HG02884 (cell line): ENCODE data around the gene PIP5K1B.

Experiments used
- ATAC-seq: cut with Tn5 transposase; IDR thresholded peaks from one replicate; pipeline ENCODE4 v1.9.1; 2021; ENCODE audit warnings: mild to moderate bottlenecking, moderate library complexity; ENCODE audit not compliant: unreplicated experiment

Gene PIP5K1B

GRCh38 chr9:68707801-68708488 is 2.9 kb downstream of the PIP5K1B start:
- ATAC-seq = no peak

DNA sequence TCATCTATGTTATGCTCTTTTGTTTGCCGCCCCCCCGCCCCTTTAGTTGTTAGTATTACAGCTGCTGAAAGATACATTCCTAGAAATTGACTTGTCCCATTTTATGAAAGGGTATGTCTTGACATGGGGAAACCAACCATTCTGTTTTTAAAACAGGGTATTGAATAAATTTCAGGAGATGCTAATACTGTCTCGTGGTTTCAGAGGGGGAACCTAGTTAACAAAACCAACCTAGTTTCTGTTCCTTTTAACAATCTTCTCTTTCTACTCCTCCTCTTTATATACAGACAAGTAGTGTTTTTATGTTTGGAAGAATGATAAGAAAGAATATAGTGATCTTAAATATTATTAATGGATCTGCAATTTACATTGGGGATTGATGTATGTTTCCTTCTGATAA is 3.5 kb downstream of the PIP5K1B start:
- ATAC-seq = no peak

DNA sequence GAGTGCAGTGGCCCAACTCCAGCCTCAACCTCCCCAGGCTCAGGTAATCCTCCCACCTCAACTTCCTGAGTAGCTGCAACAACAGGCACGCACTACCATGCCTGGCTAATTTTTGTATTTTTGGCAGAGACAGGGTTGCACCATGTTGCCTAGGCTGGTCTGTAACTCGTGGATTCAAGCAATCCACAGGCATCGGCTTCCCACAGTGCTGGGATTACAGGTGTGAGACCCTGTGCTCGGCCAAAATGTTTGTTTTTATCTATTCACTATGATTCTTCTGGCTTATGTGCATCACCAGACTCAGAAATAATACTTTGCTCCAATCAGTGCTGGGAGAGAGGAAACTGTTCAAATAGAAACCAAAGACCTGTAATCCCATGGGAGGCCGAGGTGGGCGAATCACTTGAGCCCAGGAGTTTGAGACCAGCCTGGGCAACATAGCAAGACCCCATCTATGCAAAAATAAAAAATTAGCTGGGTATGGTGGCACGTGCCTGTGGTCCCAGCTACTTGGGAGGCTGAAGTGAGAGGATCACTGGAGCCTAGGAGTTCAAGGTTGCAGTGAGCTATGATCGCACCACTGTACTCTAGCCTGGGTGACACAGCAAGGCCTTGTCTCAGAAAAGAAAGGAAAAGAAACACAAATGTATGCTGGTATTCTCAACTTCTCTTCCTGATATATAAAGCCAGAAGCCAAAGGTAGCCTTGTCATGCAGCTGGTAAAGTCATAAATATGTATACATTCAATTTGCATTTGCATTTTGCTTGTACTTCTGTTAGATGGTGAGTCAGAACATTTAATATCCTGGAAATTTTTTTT is 4.5 kb downstream of the PIP5K1B start:
- ATAC-seq = no peak

- no peak for ATAC-seq
These were observed 5.1 kb downstream of the PIP5K1B start for GRCh38 chr9:68710111-68710471.

- no peak for ATAC-seq
These were observed 6.2 kb downstream of the PIP5K1B start for GRCh38 chr9:68711281-68711680.

DNA sequence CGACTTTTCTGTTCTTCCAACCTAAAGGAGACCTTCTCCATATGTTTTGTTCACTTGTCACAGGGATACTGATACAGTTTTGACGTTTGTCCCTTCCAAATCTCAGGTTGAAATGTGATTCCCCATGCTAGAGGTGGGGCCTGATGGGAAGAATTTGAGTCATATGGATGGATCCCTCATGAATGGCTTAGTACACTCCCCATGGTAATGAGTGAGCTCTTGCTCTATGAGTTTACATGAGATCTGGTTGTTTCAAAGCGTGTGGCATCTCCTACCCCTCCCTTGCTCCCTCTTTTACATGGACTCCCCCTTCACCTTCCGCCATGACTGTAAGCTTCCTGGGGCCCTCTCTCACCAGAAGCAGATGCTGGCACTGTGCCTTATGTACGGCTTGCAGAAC is 6.9 kb downstream of the PIP5K1B start:
- no peak for ATAC-seq

GRCh38 chr9:68714416-68715180 is 9.6 kb downstream of the PIP5K1B start:
- ATAC-seq = no peak

DNA sequence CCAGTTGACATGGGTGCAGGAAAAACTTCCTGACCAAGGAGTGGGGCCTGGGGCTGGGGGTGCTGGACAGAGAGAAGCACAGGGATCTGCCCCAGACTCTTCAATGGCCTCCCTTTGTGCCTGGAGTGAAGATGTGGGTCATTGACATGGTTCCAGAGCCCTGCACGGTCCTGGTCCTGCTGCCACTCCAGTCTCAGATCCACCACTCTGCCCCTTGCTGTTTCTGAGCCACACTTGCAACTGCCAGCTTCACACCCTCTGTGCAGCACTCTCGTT is 10.1 kb downstream of the PIP5K1B start:
- ATAC-seq = no peak

DNA sequence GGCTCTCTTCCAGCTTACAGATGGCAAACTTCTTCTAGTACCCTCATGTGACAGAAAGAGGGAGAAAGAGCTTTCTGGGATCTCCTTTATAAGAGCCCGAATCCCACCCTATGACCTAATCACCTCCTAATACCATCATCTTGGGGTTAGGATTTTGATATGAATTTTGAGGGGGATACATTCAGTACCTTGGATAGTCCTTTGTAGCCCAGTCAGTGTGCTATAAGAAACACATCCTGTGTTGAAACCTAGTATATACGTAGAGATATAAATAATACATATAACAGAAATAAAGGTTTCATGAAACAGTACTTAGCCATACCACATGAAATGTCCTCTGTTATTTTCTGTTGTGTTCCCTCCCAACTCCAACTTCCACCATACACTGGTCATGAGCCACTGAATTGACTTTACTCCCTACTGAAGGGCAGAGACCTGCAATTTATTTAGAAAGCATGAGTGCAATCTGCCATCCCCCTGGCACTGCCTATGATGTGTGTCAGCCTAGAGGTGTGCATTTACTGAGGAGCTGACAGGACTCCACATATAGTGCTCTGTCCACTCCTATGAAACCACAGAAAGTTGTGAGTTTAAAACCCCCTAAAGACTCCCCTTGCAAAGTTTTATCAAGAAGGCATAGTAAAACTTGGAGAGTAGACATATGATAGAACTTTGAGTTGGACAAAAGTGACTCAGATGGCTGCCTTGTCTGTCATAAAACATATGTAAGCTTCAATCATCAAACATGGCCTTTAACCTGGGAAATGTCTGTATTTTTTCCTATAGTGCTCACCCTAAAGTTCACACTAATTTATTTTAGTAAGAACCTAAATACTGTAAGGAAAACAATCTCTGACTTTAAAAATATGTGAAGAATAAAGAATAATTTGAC is 12.8 kb downstream of the PIP5K1B start:
- no peak for ATAC-seq

DNA sequence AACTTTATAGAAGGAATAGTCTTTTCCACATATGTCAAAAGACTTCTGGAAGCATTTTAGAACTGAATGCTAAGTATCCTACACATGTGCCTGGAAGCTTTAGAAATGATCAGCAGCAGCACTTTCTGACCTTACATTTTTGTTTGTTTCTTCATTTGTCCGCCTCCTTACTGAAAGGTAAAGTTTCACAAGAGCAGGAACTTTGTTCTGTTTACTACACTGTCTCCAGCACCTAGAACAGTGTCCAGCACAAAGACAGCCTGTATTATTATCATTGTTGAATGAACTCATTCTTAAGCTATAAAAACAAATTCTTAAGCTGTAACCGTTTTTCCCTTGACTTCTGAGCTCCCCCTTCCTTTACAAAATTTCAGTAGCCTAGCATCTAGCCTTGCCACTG is 14.8 kb downstream of the PIP5K1B start:
- ATAC-seq = no peak

- no peak for ATAC-seq
These were observed 15.7 kb downstream of the PIP5K1B start for GRCh38 chr9:68720656-68721313.

DNA sequence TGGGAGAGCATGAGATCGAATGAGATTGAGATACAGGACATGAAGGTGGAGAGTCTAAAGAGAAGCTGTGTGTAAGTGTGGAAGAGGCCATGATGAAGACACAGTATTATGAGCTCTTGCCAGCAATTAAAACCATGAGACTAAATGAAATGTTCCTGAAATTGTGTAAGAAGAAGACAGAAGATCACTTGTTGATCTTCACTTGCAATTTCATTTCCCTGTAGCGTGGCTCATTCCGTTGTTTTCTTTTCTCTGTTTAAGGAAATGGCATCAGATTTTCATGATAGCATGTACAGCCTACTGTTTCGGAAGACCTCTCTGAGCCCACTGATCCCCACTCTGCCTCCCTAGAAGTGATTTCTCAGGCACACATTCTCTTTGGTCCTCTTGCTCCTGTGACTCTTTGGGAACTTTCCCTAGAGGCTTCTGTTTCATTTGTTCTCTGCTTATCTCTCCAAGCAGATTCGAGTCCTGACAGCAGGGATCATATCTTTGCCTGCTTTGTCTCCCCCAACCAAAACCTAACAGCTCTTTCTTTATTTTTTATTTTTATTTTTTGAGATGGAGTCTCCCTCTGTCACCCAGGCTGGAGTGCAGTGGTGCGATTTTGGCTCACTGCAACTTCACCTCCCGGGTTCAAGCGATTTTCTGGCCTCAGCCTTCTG is 16.8 kb downstream of the PIP5K1B start:
- no peak for ATAC-seq

- no peak for ATAC-seq
These were observed 20.0 kb downstream of the PIP5K1B start for GRCh38 chr9:68725070-68725469.

DNA sequence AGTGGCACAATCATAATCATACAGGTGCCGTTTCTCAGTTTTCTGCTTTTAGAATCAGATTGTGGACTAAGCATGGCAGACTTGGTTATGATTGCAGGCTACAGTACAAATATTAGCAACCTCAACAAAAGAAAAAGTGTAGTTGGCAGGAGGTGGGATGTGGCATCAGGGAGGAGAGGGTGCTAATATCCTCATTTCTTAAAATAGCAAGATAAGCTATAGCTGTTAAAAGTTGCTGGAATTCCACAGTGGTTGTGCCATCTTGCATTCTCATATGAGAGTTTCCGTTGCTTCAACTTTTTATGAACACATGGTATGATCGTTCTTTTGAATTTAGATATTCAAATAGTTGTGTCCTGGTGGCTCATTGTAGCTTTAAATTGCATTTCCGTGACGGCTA is 21.4 kb downstream of the PIP5K1B start:
- no peak for ATAC-seq

DNA sequence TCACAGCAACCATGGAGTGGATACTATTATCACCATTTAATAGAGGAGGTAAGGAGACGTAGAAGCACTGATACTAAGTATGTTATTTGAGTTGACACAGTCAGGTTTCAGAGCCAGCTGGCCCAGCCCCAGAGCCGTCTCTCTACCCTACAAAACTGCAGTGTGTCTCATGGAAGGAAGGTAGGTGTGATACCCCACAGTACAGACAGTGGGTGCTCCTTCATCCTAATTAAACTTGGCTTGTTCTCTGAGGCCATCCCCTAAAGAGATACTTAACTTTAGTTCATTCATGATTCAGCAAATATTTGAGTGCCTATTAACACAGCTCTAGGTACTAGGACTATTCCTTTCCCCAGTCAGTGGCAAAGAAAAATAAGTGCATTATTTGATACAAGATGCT is 22.6 kb downstream of the PIP5K1B start:
- ATAC-seq = no peak

DNA sequence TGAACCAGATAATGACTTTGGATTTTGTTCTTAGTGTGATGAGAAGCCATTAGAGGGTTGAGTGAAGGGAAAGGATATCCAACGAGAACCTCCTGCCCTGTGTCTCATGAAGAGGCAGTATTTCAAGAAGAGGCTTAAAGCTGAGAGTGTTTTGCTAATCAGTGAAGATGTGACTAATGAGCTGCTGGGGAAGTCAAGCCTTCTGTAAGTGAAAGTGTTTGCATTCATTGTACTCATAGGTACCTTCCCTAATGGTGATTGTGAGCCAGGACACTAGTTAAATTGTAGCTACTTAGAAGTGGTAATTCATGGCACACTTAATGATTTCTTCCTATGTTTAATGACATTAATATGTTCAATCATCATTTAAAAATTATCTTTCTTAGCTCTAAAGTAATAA is 23.7 kb downstream of the PIP5K1B start:
- peak; percentile 52 for ATAC-seq

- no peak for ATAC-seq
These were observed 25.7 kb downstream of the PIP5K1B start for GRCh38 chr9:68730570-68731235.

GRCh38 chr9:68731857-68732256 is 26.8 kb downstream of the PIP5K1B start:
- ATAC-seq = no peak

DNA sequence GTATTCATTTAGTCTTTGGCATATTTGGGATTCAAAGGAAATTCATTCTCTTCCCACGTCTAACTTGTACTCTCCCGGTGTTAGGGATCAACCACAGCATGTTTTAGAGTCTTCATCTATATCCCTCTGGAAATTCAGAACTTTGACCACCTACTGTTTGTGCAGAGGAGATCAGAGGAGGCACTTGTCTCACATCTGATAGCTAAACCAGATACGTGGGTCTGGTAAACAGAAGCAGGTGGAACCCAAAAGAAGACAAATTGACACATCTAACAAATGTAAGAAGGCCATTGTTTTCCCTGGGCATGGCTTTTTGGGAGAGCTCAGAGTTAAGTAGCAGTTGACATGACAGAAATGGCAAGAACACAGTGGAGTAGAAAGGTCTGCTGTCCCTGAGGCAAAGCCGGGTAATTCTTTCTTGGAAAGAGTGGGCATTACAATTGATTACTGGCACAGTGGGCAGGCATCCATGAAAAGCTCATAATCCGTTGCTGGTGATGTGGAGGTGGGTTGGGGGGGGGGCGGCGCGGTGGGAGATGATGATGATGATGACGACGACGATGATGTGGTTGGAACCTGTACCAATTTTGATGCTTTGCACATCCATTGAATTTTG is 27.5 kb downstream of the PIP5K1B start:
- no peak for ATAC-seq
